NT2/D1 (cell line): ENCODE results near the gene BFSP1.

ENCODE experiments used
- SUZ12 ChIP-seq: IDR thresholded peaks from 2 replicates; pipeline ENCODE4 v1.6.1; 2011; ENCODE audit not compliant: insufficient read length, insufficient read depth; ENCODE audit errors: extremely low read depth
- YY1 ChIP-seq: IDR thresholded peaks from 2 replicates; pipeline ENCODE4 v1.6.1; 2011; ENCODE audit not compliant: insufficient read length, insufficient read depth
- ZNF274 ChIP-seq: IDR thresholded peaks from 2 replicates; pipeline ENCODE4 v1.6.1; 2011; ENCODE audit warnings: mild to moderate bottlenecking, low read depth, low read length

DNA sequence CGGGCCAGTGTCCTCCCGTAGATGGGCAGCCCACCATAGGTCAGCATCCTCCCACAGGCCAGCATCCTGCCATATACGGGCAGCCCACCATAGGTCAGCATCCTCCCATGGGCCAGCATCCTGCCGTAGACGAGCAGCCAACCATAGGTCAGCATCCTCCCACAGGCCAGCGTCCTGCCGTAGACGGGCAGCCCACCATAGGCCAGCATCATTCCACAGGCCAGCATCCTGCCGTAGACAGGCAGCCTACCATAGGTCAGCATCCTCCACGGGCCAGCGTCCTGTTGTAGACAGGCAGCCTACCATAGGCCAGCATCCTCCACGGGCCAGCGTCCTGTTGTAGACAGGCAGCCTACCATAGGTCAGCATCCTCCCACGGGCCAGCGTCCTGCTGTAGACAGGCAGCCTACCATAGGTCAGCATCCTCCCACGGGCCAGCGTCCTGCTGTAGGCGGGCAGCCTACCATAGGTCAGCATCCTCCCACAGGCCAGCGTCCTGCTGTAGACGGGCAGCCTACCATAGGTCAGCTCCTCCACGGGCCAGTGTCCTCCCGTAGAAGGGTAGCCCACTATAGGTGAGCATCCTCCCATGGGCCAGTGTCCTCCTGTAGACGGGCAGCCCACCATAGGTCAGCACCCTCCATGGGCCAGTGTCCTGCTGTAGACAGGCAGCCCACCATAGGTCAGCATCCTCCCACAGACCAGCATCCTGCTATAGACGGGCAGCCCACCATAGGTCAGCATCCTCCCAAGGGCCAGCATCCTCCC lies 62.9 kb downstream of the BFSP1 start:
- no peak for TF ChIP-seq SUZ12
- no peak for TF ChIP-seq ZNF274
- no peak for TF ChIP-seq YY1
